Loucy (cell line): ENCODE results near the gene PRIMA1.

ENCODE experiments used
- H2AFZ ChIP-seq: fragments of 200-600 bp; sonication (generic); 2 replicates; pipeline ENCODE4 v1.6.0; 2016; ENCODE audit warnings: antibody characterized with exemption, mild to moderate bottlenecking, low read length, moderate library complexity
- H3F3A ChIP-seq: fragments of 200-600 bp; 2 replicates; pipeline ENCODE4 v1.6.0; 2016; ENCODE audit warnings: antibody characterized with exemption, low read depth, mild to moderate bottlenecking
- H3K27me3 ChIP-seq: fragments of 200-600 bp; sonication (generic); 2 replicates; pipeline ENCODE4 v1.6.1; 2014; ENCODE audit warnings: low read length, mild to moderate bottlenecking; ENCODE audit not compliant: insufficient read depth, poor library complexity, severe bottlenecking
- H3K36me3 ChIP-seq: fragments of 200-600 bp; sonication (generic); 2 replicates; pipeline ENCODE4 v1.6.1; 2016; ENCODE audit warnings: low read length; ENCODE audit not compliant: insufficient read depth
- H3K4me1 ChIP-seq: fragments of 200-600 bp; sonication (generic); 2 replicates; pipeline ENCODE4 v1.5.1; 2014; ENCODE audit warnings: low read length, mild to moderate bottlenecking; ENCODE audit not compliant: insufficient read depth, poor library complexity, severe bottlenecking
- H3K4me2 ChIP-seq: fragments of 200-600 bp; sonication (generic); 2 replicates; pipeline ENCODE4 v1.6.0; 2014; ENCODE audit warnings: antibody characterized with exemption, low read length, low read depth, mild to moderate bottlenecking; ENCODE audit not compliant: poor library complexity, severe bottlenecking
- H3K4me3 ChIP-seq: fragments of 200-600 bp; sonication (generic); 2 replicates; pipeline ENCODE4 v1.5.1; 2014; ENCODE audit warnings: low read length, mild to moderate bottlenecking, mixed read lengths; ENCODE audit not compliant: poor library complexity, severe bottlenecking
- H3K79me2 ChIP-seq: fragments of 200-600 bp; sonication (generic); 2 replicates; pipeline ENCODE4 v1.6.1; 2014; ENCODE audit warnings: low read length; ENCODE audit not compliant: insufficient read depth
- H3K9ac ChIP-seq: fragments of 200-600 bp; sonication (generic); 2 replicates; pipeline ENCODE4 v1.6.0; 2014; ENCODE audit warnings: mild to moderate bottlenecking, low read depth, low read length, moderate library complexity; ENCODE audit not compliant: poor library complexity, severe bottlenecking
- H3K9me2 ChIP-seq: fragments of 200-600 bp; sonication (generic); replicated peaks from 2 replicates; pipeline ENCODE4 v1.6.1; 2016; ENCODE audit warnings: low read depth, low read length, mixed read lengths
- H3K9me3 ChIP-seq: fragments of 200-600 bp; sonication (generic); 2 replicates; pipeline ENCODE4 v1.6.1; 2014; ENCODE audit warnings: mild to moderate bottlenecking, antibody characterized with exemption, low read length, low read depth; ENCODE audit not compliant: insufficient read depth
- H4K20me1 ChIP-seq: fragments of 200-600 bp; sonication (generic); 2 replicates; pipeline ENCODE4 v1.6.0; 2014; ENCODE audit warnings: antibody characterized with exemption, low read length, mild to moderate bottlenecking; ENCODE audit not compliant: insufficient read depth, poor library complexity, severe bottlenecking
- CTCF ChIP-seq: fragments of 200-600 bp; sonication (generic); conservative IDR thresholded peaks from 2 replicates; pipeline ENCODE4 v1.5.1; 2014; ENCODE audit warnings: mild to moderate bottlenecking, antibody characterized with exemption, low read length
- EZH2phosphoT487 ChIP-seq: fragments of 200-600 bp; IDR thresholded peaks from 2 replicates; pipeline ENCODE4 v1.6.1; 2018; ENCODE audit warnings: antibody characterized with exemption, mild to moderate bottlenecking, moderate library complexity, borderline replicate concordance

PRIMA1 gene

GRCh38 chr14:93742761-93743160, 45.5 kb downstream of the PRIMA1 start:
- Histone ChIP-seq H3K9ac (no peak overlapping the region), H3K9me3 (no peaks in the 10 kb centered on the region), H3K27me3 (no peaks in the 10 kb centered on the region), H3K4me3 (no peak overlapping the region), H3K4me2 (no peak overlapping the region), H2AFZ (no peak overlapping the region), H4K20me1 (no peaks in the 10 kb centered on the region), H3K79me2 (no peaks in the 10 kb centered on the region), H3F3A (no peaks in the 10 kb centered on the region), H3K36me3 (no peaks in the 10 kb centered on the region), H3K9me2 (no peaks in the 10 kb centered on the region), H3K4me1 (no peaks in the 10 kb centered on the region)
- TF ChIP-seq CTCF (no peak), EZH2phosphoT487 (no peak)

- H3K9me3 ChIP-seq, result no peaks in the 10 kb centered on the region
- no peaks in the 10 kb centered on the region for H3K36me3 ChIP-seq
- H3F3A ChIP-seq, result no peaks in the 10 kb centered on the region
- H3K4me2 ChIP-seq, result no peak overlapping the region
- H3K9ac ChIP-seq, result no peak overlapping the region
- no peaks in the 10 kb centered on the region for H3K4me1 ChIP-seq
- no peaks in the 10 kb centered on the region for H3K79me2 ChIP-seq
- TF ChIP-seq EZH2phosphoT487, result no peak
- TF ChIP-seq CTCF, result no peak
- no peaks in the 10 kb centered on the region for H3K27me3 ChIP-seq
- H2AFZ ChIP-seq, result no peak overlapping the region
- H3K4me3 ChIP-seq, result no peak overlapping the region
- H3K9me2 ChIP-seq, result no peaks in the 10 kb centered on the region
- no peaks in the 10 kb centered on the region for H4K20me1 ChIP-seq
These were observed 46.6 kb downstream of the PRIMA1 start for GRCh38 chr14:93741556-93742230.

DNA sequence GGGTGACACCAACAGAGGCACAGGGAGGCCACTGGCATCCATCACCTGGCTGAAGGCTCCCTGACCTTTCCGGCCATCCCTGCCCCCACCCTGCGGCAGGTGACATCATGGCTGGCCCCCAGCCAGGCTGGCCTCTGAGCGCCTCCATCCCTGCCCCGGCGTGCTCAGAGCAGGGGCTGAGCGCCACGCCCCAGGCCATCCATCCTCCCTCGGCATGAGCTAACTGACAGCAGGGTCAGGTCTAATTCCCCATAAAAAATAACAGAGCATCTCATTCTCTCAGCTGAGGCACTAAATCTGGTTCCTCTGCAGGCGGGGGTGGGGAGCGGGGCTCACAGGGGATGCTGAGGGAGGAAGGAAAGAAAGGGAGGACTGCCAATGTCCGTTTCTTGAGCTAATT, 50.7 kb downstream of the PRIMA1 start:
- Histone ChIP-seq H3K36me3 (no peaks in the 10 kb centered on the region), H3K9me2 (no peaks in the 10 kb centered on the region), H3K4me3 (no peak overlapping the region), H3F3A (no peaks in the 10 kb centered on the region), H3K27me3 (no peaks in the 10 kb centered on the region), H3K79me2 (no peaks in the 10 kb centered on the region), H3K9ac (no peak overlapping the region), H4K20me1 (no peaks in the 10 kb centered on the region), H3K4me2 (no peak overlapping the region), H2AFZ (no peak overlapping the region), H3K4me1 (no peaks in the 10 kb centered on the region), H3K9me3 (no peaks in the 10 kb centered on the region)
- TF ChIP-seq EZH2phosphoT487, result no peak
- no peak for TF ChIP-seq CTCF
